ENCODE results near the gene AHI1.
"Not testable (repeated sequence)": the region's sequence is repeated elsewhere in the genome, so short reads cannot be mapped to it uniquely, and the experiment has no call there.

The AHI1 gene

DNA sequence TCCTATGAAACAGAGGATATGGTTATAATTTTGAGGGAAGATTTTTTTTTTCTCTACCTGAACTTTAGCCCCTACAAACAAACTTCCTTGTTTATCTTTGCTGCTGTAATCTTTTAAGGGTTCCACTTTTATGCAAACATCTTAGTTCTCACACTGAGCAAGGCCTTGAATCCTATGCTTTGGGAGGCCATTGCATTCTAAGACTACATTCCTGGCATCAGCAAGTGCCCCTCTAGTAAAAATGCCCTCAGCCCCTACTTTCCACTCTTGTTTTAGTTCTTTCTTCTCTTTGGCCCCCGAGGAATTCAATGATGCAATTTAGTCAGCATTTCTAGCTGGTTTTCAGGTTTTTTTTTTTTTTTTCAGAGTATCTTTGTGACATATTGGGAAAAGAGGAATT, 8.1 kb upstream of the AHI1 start:
- no peak for DNase-seq (ENCODE audit: low spot score)

DNA sequence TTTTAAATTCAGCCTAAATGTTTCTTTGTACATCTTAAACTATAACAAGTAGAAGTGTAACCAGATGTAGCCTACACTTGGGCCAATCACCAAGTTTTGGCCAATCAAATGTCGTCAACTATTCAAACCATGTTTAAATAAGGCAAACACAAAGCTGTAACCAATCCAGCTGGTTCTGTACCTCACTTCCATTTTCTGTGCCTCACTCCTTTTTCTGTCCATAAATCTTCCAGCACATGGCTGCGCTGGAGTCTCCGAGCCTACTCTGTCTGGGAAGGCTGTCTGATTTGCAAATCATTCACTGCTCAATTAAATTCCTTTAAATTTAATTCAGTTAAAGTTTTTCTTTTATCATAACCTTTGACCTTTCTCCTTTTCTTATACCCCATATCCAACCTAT, 7.7 kb upstream of the AHI1 start:
- DNase-seq (ENCODE audit: low spot score), result no peak

DNA sequence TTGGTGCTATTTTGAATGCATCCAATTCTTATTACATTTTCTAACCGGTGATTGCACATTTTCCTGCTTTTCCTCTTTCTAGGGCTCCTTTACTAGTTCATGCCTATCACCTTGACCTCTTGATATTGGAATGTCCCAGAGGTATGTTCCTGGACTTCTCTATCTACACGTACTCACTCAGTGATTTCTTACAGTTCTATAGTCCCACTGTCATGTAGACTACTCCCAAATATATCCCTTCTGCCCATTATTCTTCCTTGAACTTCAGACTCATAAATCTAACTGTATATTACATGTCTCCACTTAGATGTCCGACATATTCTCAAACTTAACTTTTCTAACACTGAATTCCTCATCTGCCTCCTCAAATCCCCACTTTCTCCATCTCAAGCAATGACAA, 7.2 kb upstream of the AHI1 start:
- no peak for DNase-seq (ENCODE audit: low spot score)

DNA sequence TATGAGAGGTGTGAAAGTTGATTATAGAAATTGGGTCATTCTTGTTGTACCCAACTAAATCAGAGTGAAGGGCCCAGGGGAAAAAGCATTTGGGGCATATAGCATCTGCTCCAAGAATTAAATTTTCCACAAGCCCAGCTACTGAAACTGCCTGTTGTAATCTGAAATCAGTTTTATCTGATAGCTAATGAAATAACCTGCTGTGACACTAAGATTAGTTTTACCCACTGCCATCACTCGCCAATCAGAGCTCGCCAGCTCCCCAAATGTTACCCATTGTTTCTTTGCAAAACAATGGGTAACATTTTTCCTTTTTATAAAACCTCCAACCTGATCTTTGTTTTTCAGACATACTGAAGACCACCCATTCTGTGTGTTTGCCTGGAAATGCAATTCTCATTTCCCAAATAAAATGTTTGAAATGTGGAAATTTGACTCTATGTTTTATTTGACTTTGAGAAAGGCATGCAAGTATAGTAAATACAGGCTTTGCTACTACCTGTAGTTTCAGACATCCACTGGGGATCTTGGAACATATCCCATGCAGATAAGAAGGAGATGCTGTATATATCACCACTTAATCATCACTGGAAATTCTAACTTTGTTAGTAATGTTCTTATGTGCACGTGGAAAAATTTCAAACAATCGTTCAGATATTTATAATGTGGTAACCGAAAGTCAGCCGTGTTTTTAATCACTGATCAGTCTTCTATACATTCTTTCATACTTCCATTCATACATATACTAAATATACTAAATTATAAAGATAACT, 6.3 kb upstream of the AHI1 start:
- no peak for DNase-seq (ENCODE audit: low spot score)

DNA sequence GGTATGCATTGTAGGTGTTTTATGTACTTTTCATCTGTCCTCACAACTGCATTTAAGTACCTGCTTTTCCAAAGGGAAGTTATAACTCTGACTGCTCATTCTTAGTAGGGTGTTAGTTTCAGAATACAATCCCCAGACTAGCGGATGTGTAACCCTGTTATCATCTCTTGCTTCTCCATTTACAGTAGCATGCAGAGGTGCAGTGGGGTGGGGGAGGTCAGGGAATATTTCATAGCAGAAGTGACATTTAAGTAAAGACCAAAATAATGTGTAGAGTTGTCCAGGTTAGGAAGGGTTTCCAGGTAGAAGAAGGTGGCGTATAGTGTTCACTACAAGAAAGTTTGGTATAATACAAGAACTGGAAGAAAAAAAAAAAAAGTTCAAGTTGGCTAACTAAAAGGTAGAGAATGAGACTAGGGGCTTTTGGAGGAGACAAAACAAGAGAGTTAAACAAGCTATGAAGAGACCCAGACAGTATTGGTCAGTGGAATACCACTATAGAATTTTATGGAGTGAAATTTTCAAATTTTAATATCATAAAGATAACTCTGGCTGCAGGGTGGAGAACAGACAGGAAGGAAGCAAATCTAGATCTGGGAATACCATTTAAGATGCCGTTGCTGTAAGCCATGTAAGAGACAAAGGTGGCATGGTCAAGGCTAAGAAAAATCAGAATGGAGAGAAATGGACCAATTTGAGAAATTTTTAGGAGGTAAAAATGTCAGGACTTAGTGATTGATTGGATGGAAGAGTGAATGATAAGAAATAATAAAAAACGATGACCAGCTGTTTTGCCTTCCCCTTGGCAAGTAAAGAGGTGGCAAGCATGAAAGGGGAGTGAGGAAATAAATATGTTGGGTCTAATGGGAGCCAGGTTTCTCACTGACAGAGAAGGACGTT, 2.2 kb upstream of the AHI1 start:
- no peak for DNase-seq (ENCODE audit: low spot score)

DNA sequence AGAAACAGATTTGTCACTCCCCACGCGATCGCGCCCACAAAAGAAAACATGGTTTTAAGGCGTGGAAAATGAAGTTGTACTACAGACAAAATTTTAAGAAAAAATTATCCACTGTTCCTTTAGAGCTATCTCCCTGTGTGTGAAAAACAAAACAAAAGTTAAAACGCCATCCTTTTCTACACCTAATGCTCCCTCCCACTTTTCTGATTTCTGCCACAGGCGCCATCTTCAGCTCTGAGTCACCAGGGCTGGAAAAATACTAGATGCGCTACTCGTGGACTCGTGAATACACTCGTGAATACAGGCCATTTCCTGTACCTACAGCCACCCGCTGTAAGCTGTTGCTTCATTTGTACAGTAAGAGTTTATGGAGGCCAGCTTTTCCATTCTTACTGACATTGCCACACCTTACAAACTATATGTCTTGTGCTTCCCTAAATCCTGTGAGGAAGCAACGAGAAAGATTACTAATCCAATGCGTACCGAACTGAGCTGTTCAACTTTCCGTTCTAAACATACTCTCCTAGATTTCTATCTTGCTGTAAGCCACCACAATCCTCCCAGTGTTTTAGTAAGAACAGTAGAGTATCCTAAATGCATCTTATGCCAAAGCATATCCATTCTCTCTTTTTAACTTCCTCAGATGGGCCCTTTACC, 773 bp upstream of the AHI1 start:
- DNase-seq (ENCODE audit: low spot score), result peak; percentile 76

DNA sequence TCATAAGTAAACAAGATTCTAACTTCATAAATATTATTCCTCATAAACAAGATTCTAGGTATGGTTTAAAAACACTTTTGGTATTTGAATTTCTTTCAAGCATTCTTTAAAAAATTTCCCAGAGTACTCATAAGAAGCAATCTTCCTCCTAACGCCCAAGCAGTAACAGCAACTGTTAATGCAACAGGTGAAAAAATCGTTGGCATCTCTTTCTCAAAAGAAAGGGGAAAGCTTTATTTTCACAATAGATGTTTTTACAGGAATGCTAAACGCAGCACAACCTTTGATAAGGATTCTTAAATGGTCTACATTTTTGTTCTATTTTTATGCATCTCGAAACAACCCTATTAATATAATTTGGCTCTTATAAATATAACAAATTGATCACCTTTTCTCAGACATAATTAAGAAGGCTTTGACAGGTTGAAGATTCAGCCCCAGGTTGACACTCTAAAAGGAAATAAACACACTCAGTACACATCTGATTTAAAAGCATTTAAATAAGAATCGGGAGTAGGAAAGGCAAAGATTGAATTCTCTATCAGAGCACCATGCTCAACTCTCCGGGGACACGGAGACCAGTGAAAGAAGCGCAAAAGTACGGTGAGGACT, 634 bp downstream of the AHI1 start:
- DNase-seq (ENCODE audit: low spot score), result no peak

DNA sequence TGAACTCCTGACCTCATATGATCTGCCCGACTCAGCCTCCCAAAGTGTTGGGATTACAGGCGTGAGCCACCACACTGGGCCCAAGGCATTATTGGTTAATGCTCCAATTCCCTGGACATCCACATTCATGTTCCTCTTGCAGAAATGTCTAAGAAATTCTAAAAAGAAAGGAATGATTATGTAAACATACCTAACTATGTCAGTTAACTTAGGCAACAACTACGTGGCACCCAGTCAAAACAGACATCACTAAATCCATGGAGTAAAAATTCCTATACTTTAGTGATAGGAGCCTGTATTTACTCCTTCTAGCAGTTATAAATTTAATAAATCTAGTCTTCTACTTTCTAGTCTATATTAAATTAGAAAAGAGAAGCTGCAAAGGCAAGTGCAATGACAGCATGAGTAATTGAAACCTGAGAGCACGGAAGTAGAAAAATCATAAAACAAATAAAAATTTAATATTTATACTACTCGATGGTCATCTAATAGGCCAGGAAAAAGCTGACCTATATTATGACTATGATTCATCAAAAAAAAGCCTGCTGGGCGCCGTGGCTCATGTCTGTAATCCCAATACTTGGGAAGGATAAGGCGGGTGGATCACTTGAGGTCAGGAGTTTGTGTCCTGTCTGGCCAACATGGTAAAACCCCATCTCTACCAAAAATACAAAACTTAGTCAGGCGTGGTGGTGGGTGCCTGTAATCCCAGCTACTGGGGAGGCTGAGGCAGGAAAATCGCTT, 4.2 kb downstream of the AHI1 start:
- DNase-seq (ENCODE audit: low spot score), result no peak

DNA sequence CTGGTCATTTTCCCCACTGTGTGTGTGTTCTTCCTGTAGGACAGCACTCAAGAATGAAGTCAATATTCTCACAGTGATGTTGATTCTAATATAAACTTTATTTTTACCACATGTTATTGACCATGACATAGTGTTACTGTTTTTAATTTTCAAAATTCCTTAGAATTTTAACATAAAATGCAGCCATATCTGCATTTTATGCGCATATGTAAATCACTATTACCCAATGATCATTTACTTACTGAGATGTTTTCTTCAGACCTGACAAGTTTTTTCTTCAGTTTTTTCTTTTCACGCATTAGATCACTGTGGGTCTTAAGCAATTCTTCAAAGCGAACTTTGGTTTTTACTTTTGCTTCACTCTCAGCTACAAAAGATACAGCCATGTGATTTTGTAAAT, 7.2 kb downstream of the AHI1 start:
- no peak for DNase-seq (ENCODE audit: low spot score)

DNA sequence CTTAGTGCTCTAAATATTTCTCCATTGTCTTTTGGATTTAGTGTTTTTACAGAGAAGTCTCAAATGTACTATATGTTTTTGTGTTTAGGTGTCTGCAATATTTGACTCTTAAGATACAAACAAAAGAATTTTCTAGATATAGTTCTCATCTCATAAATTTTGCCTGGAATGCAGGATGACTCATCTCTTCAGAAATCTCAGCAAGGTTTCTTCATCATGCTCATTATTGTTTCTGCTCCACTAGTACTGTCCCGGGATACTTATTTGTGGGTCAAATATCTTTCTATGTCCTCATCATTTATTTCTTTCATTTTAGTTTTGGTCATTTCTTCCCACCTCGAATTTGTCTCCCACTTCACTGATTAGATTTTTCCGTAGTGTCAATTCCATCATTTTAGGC, 9.5 kb downstream of the AHI1 start:
- no peak for DNase-seq (ENCODE audit: low spot score)

DNA sequence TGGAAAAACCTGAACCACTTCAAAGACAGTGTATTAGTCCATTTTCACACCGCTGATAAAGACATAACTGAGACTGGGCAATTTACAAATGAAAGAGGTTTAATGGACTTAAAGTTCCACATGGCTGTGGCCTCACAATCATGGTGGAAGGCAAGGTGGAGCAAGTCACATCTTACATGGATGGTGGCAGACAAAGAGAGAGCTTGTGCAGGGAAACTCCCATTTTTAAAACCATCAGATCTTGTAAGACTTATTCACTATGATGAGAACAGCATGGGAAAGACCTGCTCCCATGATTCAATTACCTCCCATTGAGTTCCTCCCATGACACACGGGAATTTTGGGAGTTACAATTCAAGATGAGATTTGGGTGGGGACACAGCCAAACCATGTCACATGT, 13.6 kb downstream of the AHI1 start:
- DNase-seq (ENCODE audit: low spot score), result not testable (repeated sequence)

DNA sequence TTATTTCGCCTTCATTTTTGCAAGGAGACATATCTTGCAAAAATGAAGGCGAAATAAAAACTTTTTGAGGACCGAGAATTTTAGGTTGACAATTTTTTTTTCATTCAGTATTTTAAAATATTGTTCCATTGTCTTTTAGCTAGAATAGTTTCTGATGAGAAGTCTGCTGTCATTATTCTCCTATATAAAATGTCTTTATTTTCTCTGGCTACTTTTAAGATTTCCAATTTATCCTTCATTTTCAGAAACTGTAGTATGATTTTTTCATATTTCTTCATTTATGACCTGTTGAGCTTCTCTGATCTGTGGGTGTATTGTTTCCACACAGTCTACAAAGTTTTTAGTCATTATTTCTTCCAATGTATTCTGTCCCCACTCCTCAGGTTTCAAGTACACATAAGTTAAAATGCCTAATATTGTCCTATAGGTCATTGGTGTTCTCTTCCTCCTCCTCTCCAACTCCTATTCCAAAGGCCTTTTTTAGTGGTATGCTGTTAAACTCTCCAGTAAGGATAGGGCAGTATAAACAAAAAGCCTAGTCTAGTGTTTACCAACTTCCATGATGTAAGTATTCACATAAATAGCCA, 15.7 kb downstream of the AHI1 start:
- peak; percentile 24 for DNase-seq (ENCODE audit: low spot score)

DNA sequence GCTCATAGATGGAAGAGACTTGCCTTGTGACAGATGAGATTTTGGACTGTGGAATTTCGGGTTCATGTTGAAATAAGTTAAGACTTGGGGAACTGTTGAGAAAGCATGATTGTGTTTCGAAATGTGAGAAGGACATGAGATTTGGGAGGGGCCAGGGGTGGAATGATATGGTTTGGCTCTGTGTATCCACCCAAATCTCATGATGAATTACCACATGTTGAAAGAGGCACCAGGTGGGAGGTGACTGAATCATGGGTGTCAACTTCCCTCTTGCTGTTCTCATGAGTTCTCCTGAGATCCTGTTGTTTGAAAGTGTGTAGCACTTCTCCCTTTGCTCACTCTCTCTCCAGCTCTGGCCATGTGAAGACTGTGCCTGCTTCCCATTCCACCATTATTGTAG, 17.9 kb downstream of the AHI1 start:
- no peak for DNase-seq (ENCODE audit: low spot score)

DNA sequence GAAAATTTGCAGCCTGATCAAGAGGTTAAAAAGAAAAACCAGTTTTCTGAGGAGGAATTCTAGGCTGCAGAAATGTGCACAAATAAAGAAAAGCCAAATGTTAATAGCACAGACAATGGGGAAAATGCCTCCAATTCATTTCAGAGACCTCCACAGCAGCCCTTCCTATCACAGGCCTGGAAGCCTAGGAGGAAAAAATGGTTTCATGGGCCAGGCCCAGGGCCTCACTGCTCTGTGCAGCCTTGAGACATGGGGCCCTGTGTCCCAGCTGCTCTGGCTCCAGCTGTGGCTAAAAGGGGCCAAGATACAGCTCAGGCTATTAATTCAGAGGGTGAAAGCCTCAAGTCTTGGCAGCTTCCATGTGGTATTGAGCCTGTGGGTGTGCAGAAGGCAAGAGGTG, 18.9 kb downstream of the AHI1 start:
- no peak for DNase-seq (ENCODE audit: low spot score)

DNA sequence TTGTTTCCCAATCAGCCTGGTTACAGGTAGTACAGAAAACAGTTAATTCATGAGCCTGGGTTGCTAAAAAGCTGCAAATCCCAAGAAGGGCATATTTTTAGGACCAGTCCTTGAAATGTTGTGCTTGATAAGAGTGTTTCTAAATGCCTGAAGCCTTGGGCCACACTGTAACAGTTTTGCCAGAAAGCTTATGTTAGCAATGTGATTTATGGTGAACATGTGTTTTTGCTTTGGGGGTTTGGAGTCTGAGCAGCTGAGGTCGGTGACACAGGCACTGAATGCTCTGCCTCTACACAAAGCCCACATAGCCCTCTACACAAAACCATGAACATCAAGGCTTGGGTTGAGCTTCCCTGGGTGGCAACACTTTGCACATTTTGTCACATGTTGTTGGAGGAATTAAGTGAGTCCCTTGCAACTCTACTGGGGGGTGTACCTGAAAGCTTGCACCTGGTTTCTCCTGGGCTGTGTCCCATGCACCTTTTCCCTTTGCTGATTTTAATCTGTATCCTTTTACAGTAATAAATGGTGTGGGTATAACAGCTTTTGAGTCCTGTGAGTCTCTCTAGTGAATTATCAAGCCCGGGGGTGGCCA, 22.2 kb downstream of the AHI1 start:
- DNase-seq (ENCODE audit: low spot score), result no peak

DNA sequence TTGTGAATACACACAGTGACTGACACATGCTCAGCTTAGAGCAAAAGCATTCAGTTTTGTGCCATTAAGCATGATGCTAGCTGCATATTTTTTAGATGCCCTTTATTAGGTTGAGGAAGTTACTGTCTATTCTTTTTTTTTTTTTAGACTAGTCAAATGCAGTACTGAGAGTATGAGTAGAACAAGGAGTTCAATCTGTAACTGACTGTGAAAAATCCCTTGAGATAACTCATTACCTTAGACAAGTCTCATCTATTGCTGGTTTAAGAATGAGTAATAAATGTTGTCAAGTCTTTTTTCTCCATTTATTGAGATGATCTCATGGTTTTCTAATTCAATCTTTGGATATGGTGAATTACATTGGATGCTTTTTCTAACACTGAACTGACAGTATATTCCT, 23.2 kb downstream of the AHI1 start:
- DNase-seq (ENCODE audit: low spot score), result no peak

DNA sequence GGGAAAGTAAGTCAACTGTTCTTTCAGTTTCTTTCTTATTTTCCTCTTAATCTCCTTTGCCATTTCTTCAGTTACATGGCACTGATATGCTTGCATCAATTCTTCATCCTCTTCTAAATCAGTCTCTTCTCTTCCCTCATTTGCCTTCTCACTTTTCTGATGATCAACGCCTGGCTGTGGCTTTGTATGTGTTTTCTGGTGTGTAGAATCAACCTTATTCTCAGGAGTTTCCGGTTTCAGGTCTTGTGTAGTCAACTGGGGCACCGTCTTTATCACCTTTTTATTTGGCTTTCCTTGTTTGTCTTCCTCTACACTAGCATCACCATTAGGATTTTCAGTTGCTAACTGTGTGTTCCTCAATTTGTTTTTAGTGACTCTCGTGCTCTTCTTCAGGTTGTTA, 31.6 kb downstream of the AHI1 start:
- DNase-seq (ENCODE audit: low spot score), result no peak

DNA sequence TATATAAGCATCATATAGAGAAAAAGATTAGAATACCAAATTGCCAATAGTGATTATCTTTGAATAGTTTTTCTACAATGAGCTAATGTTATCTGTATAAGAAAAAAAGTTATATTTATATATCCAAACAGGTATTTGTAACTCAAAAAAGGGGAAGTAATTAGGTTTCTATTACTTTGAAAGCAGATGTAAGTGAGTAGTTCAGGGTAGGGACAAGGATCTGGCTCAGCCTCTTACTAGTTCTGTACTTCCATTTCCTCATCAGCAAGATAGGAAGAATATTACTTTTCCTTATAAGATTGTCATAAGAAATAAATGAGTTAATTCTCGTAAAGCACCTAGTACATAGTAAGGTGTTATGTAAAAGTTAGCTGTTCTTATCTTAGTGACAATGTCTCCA, 32.2 kb downstream of the AHI1 start:
- peak; percentile 27 for DNase-seq (ENCODE audit: low spot score)

DNA sequence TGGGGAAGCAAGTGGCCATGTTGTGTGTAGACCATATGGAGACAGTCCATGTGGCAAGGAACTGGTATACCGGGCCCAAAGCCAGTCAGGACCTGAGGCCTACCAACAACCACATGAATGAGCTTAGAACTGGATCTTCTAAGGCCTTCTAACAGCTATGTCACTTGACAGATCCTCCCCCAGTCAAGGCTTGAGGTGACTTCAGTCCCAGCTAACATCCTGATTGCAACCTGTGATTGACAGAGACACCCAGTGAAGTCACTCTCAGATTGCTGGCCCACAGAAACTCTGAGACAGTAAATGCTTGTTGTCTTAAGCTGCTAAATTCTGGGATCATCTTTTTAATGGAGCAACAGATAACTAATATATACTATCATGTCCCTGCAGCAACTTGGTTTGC, 32.9 kb downstream of the AHI1 start:
- no peak for DNase-seq (ENCODE audit: low spot score)

DNA sequence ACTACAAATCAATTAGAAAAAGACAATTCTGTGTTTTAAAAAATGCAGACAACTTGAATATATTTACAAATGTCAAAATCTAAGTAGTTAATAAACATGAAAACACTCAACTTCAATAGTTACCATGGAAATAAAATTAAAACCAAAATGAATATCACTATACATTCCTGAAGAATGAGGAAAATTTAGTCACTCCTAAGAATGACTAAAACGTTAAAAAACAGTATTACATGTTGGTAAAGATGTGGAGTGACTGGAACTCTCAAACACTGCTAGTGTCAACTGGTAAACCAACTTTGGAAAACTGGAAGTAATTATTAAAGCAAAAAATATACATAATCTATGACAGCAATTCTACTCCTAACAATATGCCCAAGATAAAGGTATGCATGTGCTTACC, 36.3 kb downstream of the AHI1 start:
- DNase-seq (ENCODE audit: low spot score), result no peak

DNA sequence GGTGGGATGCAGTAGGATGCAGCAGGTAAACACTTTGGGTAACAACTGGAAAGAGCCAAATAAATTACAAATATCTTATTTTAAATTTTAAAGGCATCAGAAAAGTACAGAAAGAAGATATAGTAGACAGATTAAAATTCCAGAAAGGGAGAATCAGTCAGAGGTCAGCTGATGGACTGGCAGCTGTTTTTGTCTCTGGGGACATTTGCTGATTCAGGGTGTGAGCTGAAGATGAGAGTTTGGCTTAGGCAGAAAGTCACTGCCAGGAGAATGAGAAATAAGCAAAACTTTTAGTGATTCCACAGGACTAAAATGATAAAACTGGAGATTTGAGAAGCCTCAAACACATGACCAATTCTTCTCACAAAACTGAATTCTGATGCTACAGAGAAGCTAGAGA, 39.5 kb downstream of the AHI1 start:
- DNase-seq (ENCODE audit: low spot score), result no peak

Data from NAMALWA (cell line).